B cell (primary cell): ENCODE data around the gene SLC52A3. TPM values are rescaled to one million over a fixed set of nuclear protein-coding genes. Genes with fewer than 3 reads are reported as not detected.

Experiments
- polyA plus RNA-seq: library from polyadenylated mRNA; depleted of rRNA; stranded (reverse); fragments of >200 nt; gene quantifications from 2 replicates; pipeline ENCODE4 v1.2.3, GENCODE V29; 2012
- total RNA-seq, 2 donors: library from RNA; stranded (reverse); fragments of 120-200 nt in 1 of 2; gene quantifications; 1 replicate in 1 of 2; 2 replicates in 1 of 2; pipeline versions ENCODE4 v1.2.3 to v1.2.4, GENCODE V29; 2013 to 2022

Gene SLC52A3
- total and polyA plus RNA-seq, 2 donors (not counting 1 experiment from before 2014, with no cell fraction given): not detected

Other genes starting within 250 kb of the SLC52A3 start
- 125 and 135 TPM in 2 replicates for gene CSNK2A1, start 224.7 kb downstream of the SLC52A3 start, total RNA-seq
- 28.3 and 33.6 TPM in 2 replicates for gene CSNK2A1, start 224.7 kb downstream of the SLC52A3 start, polyA plus RNA-seq
- not detected in 2 replicates for gene TCF15, start 158.2 kb downstream of the SLC52A3 start, total RNA-seq
- not detected in 2 replicates for gene TCF15, start 158.2 kb downstream of the SLC52A3 start, polyA plus RNA-seq
- 3.7 and 4.5 TPM in 2 replicates for gene SRXN1, start 115.3 kb downstream of the SLC52A3 start, total RNA-seq
- gene SRXN1, start 115.3 kb downstream of the SLC52A3 start, polyA plus RNA-seq: 0.62 and 1.3 TPM in 2 replicates
- gene SCRT2, start 92.7 kb downstream of the SLC52A3 start, total RNA-seq: not detected in 2 replicates
- not detected in 2 replicates for gene SCRT2, start 92.7 kb downstream of the SLC52A3 start, polyA plus RNA-seq
- 18.4 and 19.6 TPM in 2 replicates for gene FAM110A, start 65.2 kb upstream of the SLC52A3 start, total RNA-seq
- gene FAM110A, start 65.2 kb upstream of the SLC52A3 start, polyA plus RNA-seq: 14.8 and 15.6 TPM in 2 replicates
- gene ANGPT4, start 147.8 kb upstream of the SLC52A3 start, total RNA-seq: not detected in 2 replicates
- not detected in 2 replicates for gene ANGPT4, start 147.8 kb upstream of the SLC52A3 start, polyA plus RNA-seq
- gene RSPO4, start 233.8 kb upstream of the SLC52A3 start, total RNA-seq: 0.17 and 0.37 TPM in 2 replicates
- gene RSPO4, start 233.8 kb upstream of the SLC52A3 start, polyA plus RNA-seq: 0.04 and 0.07 TPM in 2 replicates